HEK293 (cell line): ENCODE data around the gene SHISAL2B.

ENCODE experiments used
- CTCF ChIA-PET: fragments of 350-600 bp; formaldehyde crosslinking; extraction: SDS; loops from one replicate; lab custom pipeline; 2021; ENCODE audit warnings: antibody characterized with exemption; lab: Yijun Ruan, JAX
- POLR2A ChIA-PET: fragments of 300-600 bp; formaldehyde crosslinking; extraction: SDS; loops from one replicate; lab custom pipeline; 2020; ENCODE audit warnings: antibody characterized with exemption, inconsistent platforms; lab: Yijun Ruan, JAX
- H3K27ac ChIP-seq: fragments of 200-500 bp; sonication (Bioruptor generic); 2 replicates; pipeline ENCODE4 v1.5.1; 2014; ENCODE audit warnings: low read depth, low read length, control low read depth, inconsistent platforms; ENCODE audit errors: extremely low read depth
- H3K36me3 ChIP-seq, 2 experiments: fragments of 200-500 bp in 1 of 2; sonication (Bioruptor generic) in 1 of 2; 1 replicate in 1 of 2; 2 replicates in 1 of 2; pipeline ENCODE4 v1.5.1; 2014 to 2017; ENCODE audit warnings: inconsistent platforms in 2 of 2, low read length in 2 of 2; ENCODE audit not compliant: control insufficient read depth in 2 of 2, insufficient read depth in 1 of 2
- H3K4me1 ChIP-seq: fragments of 200-500 bp; sonication (Bioruptor generic); 2 replicates; pipeline ENCODE4 v1.5.1; 2014; ENCODE audit warnings: mild to moderate bottlenecking, low read length, inconsistent platforms; ENCODE audit not compliant: control insufficient read depth, insufficient read depth
- H3K4me3 ChIP-seq: 2 replicates; pipeline ENCODE4 v1.5.1; 2011; ENCODE audit warnings: low read depth, mild to moderate bottlenecking, control low read depth, low read length, moderate library complexity
- H3K9me3 ChIP-seq: fragments of 200-500 bp; sonication (Bioruptor generic); 2 replicates; pipeline ENCODE4 v1.5.1; 2014; ENCODE audit warnings: low read depth, low read length, inconsistent platforms; ENCODE audit not compliant: control insufficient read depth, insufficient read depth
- BCL6B ChIP-seq: fragments of 450-650 bp; formaldehyde crosslinking; IDR thresholded peaks from 2 replicates; pipeline ENCODE4 v1.5.1; 2017; ENCODE audit warnings: missing biosample characterization, missing genetic modification characterization
- CTCF ChIP-seq: fragments of 450-650 bp; formaldehyde crosslinking; IDR thresholded peaks from 2 replicates; pipeline ENCODE4 v1.5.1; 2016; ENCODE audit warnings: missing biosample characterization, missing genetic modification characterization
- EGR2 ChIP-seq: fragments of 450-650 bp; formaldehyde crosslinking; IDR thresholded peaks from 2 replicates; pipeline ENCODE4 v1.5.1; 2016; ENCODE audit warnings: low read depth, missing biosample characterization, missing genetic modification characterization
- PRDM2 ChIP-seq: fragments of 450-650 bp; formaldehyde crosslinking; IDR thresholded peaks from 2 replicates; pipeline ENCODE4 v1.5.1; 2016; ENCODE audit warnings: missing biosample characterization, missing genetic modification characterization, borderline replicate concordance
- TRIM28 ChIP-seq: IDR thresholded peaks from 2 replicates; pipeline ENCODE4 v1.6.1; 2011; ENCODE audit warnings: low read length, control low read depth, borderline replicate concordance
- ZNF426 ChIP-seq: fragments of 450-650 bp; formaldehyde crosslinking; IDR thresholded peaks from 2 replicates; pipeline ENCODE4 v1.5.1; 2017; ENCODE audit warnings: missing biosample characterization, missing genetic modification characterization, mild to moderate bottlenecking, inconsistent platforms, moderate library complexity
- ZNF518A ChIP-seq: fragments of 450-650 bp; formaldehyde crosslinking; conservative IDR thresholded peaks from 2 replicates; pipeline ENCODE4 v1.5.1; 2016; ENCODE audit warnings: low read depth, missing biosample characterization, missing genetic modification characterization
- ZNF596 ChIP-seq: fragments of 450-650 bp; IDR thresholded peaks from 2 replicates; pipeline ENCODE4 v1.5.0; 2018; ENCODE audit warnings: missing biosample characterization, mild to moderate bottlenecking, missing genetic modification characterization, moderate library complexity
- ZNF626 ChIP-seq: fragments of 450-650 bp; sonication (Bioruptor Pico); formaldehyde crosslinking; IDR thresholded peaks from 2 replicates; pipeline ENCODE4 v1.5.1; 2018; ENCODE audit warnings: missing biosample characterization, missing genetic modification characterization, inconsistent platforms
- ZNF639 ChIP-seq: fragments of 450-650 bp; formaldehyde crosslinking; IDR thresholded peaks from 2 replicates; pipeline ENCODE4 v1.5.1; 2016; ENCODE audit warnings: missing biosample characterization, missing genetic modification characterization
- ZNF660 ChIP-seq: fragments of 450-650 bp; IDR thresholded peaks from 2 replicates; pipeline ENCODE4 v1.5.1; 2018; ENCODE audit warnings: missing biosample characterization, mild to moderate bottlenecking, missing genetic modification characterization
- ZNF76 ChIP-seq: fragments of 450-650 bp; formaldehyde crosslinking; IDR thresholded peaks from 2 replicates; pipeline ENCODE4; 2016; ENCODE audit warnings: low read depth, missing biosample characterization, missing genetic modification characterization, borderline replicate concordance
- ZNF843 ChIP-seq: fragments of 450-650 bp; formaldehyde crosslinking; IDR thresholded peaks from 2 replicates; pipeline ENCODE4 v1.5.1; 2016; ENCODE audit warnings: missing biosample characterization, missing genetic modification characterization

Gene SHISAL2B

GRCh38 chr5:64644831-64645230, 45.5 kb upstream of the SHISAL2B start (continued):
- TF ChIP-seq BCL6B (no peak), ZNF596 (tag by site-specific recombination) (no peak), EGR2 (tag by site-specific recombination) (no peak)

- TF ChIP-seq ZNF76 (tag by site-specific recombination), result no peak
- no peak for TF ChIP-seq ZNF660 (tag by site-specific recombination)
- TF ChIP-seq ZNF843 (tag by site-specific recombination), result no peak
- no peak for TF ChIP-seq ZNF426
- TF ChIP-seq TRIM28, result no peak
- TF ChIP-seq PRDM2 (tag by site-specific recombination), result no peak
- TF ChIP-seq CTCF (tag by site-specific recombination), result no peak
- no peak for TF ChIP-seq ZNF639
- TF ChIP-seq ZNF518A, result no peak
- TF ChIP-seq ZNF626, result no peak
- H3K4me1 ChIP-seq, result no peaks in the 10 kb centered on the region
- ChIA-PET POLR2A (no interaction called here), CTCF (no interaction called here)
- no peak overlapping the region for H3K4me3 ChIP-seq
- H3K36me3 ChIP-seq, result no peaks in the 10 kb centered on the region
- no peaks in the 10 kb centered on the region for H3K9me3 ChIP-seq
- H3K27ac ChIP-seq, result no peak overlapping the region
Measured at GRCh38 chr5:64646169-64646568, 44.1 kb upstream of the SHISAL2B start.
